Measurements from ENCODE around the gene DGKG. TPM values are rescaled to one million over a fixed set of nuclear protein-coding genes. Genes with fewer than 3 reads are reported as not detected.

The DGKG gene
- total and polyA plus RNA-seq, 10 of the 15 experiments (the other 5 are each of a cell fraction or from before 2014, with no cell fraction given), result 0.39 to 6.2 (median 4.7) TPM

- H4K20me1 ChIP-seq (ENCODE audit: control insufficient read depth, insufficient read depth), result no peaks in the 10 kb centered on the region
- H3K4me2 ChIP-seq (ENCODE audit: control insufficient read depth, insufficient read depth), result no peak overlapping the region
- intact Hi-C loops (cut with micrococcal nuclease; ENCODE audit: unreplicated experiment), result no loop called here
- H3K27ac ChIP-seq (ENCODE audit: control insufficient read depth, insufficient read depth), result no peak overlapping the region
- no peaks in the 10 kb centered on the region for H3K4me1 ChIP-seq (ENCODE audit: control insufficient read depth, insufficient read depth, low read length)
- in situ Hi-C loops (cut with MboI), result no loop called here
- no peaks in the 10 kb centered on the region; the same call in 2 of the 3 replicates for H3K9me3 ChIP-seq (replicated peaks; ENCODE audit: control insufficient read depth, insufficient read depth, low read length)
- peaks cover 5 to 7% of the 10 kb centered on the region in 2 experiments; a peak in 3 of 4 replicates for H3K27me3 ChIP-seq (replicated peaks in 1 of 2; ENCODE audit: control insufficient read depth in 2 of 2, insufficient read depth in 2 of 2, low read length in 1 of 2)
- no peaks in the 10 kb centered on the region for H3K79me2 ChIP-seq (ENCODE audit: control insufficient read depth, insufficient read depth, low read length)
- ChIA-PET RAD21 (ENCODE audit: unreplicated experiment) (interaction anchor here (1.2 kb wide), 1 partner anchor 7 kb away, joined by 3 read pairs; no protein-coding TSS in a partner anchor), CTCF (interaction anchor here (0.7 kb wide), 1 partner anchor 499 kb away, joined by 3 read pairs; no protein-coding TSS in a partner anchor), POLR2A (no interaction called here), SMC1A (ENCODE audit: uncharacterized antibody, unreplicated experiment) (interaction anchor here (0.9 to 1.0 kb wide), 2 partner anchors 19 to 37 kb away, joined by 3 read pairs; no protein-coding TSS in a partner anchor)
- H3K36me3 ChIP-seq (ENCODE audit: control insufficient read depth in 2 of 2, insufficient read depth in 2 of 2, low read length in 1 of 2), result no peaks in the 10 kb centered on the region
- no TSS peak for BruUV-seq (replicated peaks)
- DNase-seq (ENCODE audit: low read depth, low spot score), result no peak
- H3K4me3 ChIP-seq, result no peak overlapping the region
- TF ChIP-seq CHD4 (IDR thresholded peaks at IDR 0.05) (no peak), EED (IDR thresholded peaks at IDR 0.05; ENCODE audit: low read depth) (no peak), IKZF2 (IDR thresholded peaks at IDR 0.05) (no peak), GATAD2B (conservative IDR thresholded peaks at IDR 0.05; ENCODE audit: low read depth) (no peak), SUZ12 (IDR thresholded peaks at IDR 0.05; ENCODE audit: unreplicated experiment) (no peak), ZZZ3 (IDR thresholded peaks at IDR 0.05; ENCODE audit: control insufficient read depth, insufficient read length, low read depth) (no peak)
- TF ChIP-seq, protein P1, sequence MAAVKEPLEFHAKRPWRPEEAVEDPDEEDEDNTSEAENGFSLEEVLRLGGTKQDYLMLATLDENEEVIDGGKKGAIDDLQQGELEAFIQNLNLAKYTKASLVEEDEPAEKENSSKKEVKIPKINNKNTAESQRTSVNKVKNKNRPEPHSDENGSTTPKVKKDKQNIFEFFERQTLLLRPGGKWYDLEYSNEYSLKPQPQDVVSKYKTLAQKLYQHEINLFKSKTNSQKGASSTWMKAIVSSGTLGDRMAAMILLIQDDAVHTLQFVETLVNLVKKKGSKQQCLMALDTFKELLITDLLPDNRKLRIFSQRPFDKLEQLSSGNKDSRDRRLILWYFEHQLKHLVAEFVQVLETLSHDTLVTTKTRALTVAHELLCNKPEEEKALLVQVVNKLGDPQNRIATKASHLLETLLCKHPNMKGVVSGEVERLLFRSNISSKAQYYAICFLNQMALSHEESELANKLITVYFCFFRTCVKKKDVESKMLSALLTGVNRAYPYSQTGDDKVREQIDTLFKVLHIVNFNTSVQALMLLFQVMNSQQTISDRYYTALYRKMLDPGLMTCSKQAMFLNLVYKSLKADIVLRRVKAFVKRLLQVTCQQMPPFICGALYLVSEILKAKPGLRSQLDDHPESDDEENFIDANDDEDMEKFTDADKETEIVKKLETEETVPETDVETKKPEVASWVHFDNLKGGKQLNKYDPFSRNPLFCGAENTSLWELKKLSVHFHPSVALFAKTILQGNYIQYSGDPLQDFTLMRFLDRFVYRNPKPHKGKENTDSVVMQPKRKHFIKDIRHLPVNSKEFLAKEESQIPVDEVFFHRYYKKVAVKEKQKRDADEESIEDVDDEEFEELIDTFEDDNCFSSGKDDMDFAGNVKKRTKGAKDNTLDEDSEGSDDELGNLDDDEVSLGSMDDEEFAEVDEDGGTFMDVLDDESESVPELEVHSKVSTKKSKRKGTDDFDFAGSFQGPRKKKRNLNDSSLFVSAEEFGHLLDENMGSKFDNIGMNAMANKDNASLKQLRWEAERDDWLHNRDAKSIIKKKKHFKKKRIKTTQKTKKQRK (IDR thresholded peaks at IDR 0.05; ENCODE audit: low read depth, low read length), result no peak
- no peak for ATAC-seq
- no peak overlapping the region for H2AFZ ChIP-seq (ENCODE audit: control insufficient read depth, low read depth, low read length)
- H3K9ac ChIP-seq (ENCODE audit: control insufficient read depth, insufficient read depth, low read length), result no peak overlapping the region
- 57% methylated on average over 3 of the region's 3 CpGs for WGBS (ENCODE audit: insufficient coverage, insufficient replicate concordance, low lambda C conversion rate, missing lambda C conversion rate)
- FAIRE-seq, result no peak
Observed at GRCh38 chr3:186117521-186118134, 244.4 kb downstream of the DGKG start.
